Epithelial cell of esophagus (primary cell): Measurements from ENCODE around the gene TSGA10.

Experiments
- DNase-seq: peaks from one replicate; pipeline ENCODE4 v3.0.0; 2010; ENCODE audit warnings: low read depth
- H3K4me3 ChIP-seq: 2 replicates; pipeline ENCODE4 v1.5.1; 2011; ENCODE audit warnings: mild to moderate bottlenecking, low read length, control low read depth
- TF ChIP-seq, protein P1 (sequence below): IDR thresholded peaks from 2 replicates; pipeline ENCODE4 v1.5.1; 2011; ENCODE audit warnings: low read depth, mild to moderate bottlenecking, low read length, control low read depth, inconsistent platforms; ENCODE audit not compliant: insufficient read depth; ENCODE audit errors: missing control alignments

Gene TSGA10

DNA sequence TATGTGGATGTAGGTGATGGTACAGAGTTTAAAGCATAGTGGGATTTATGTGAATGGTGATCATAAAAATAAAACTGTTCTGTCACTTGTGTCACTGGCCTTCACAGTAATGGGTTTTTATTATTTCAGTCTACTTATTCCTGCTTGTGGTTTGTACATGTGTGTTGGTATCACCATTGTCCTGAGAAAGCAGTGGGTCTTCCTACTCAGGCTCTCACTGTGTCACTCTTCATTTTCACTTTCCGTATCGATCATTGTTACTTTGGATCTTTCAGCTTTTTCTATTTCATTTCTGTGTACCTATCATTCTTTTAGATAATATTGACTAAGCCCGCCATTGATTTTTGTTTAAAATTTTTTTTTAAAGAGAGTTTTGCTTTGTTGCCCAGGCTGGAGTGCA lies 33.6 kb upstream of the TSGA10 start:
- no peak for DNase-seq
- H3K4me3 ChIP-seq = no peak overlapping the region
- TF ChIP-seq, protein P1, sequence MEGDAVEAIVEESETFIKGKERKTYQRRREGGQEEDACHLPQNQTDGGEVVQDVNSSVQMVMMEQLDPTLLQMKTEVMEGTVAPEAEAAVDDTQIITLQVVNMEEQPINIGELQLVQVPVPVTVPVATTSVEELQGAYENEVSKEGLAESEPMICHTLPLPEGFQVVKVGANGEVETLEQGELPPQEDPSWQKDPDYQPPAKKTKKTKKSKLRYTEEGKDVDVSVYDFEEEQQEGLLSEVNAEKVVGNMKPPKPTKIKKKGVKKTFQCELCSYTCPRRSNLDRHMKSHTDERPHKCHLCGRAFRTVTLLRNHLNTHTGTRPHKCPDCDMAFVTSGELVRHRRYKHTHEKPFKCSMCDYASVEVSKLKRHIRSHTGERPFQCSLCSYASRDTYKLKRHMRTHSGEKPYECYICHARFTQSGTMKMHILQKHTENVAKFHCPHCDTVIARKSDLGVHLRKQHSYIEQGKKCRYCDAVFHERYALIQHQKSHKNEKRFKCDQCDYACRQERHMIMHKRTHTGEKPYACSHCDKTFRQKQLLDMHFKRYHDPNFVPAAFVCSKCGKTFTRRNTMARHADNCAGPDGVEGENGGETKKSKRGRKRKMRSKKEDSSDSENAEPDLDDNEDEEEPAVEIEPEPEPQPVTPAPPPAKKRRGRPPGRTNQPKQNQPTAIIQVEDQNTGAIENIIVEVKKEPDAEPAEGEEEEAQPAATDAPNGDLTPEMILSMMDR = no peak

DNA sequence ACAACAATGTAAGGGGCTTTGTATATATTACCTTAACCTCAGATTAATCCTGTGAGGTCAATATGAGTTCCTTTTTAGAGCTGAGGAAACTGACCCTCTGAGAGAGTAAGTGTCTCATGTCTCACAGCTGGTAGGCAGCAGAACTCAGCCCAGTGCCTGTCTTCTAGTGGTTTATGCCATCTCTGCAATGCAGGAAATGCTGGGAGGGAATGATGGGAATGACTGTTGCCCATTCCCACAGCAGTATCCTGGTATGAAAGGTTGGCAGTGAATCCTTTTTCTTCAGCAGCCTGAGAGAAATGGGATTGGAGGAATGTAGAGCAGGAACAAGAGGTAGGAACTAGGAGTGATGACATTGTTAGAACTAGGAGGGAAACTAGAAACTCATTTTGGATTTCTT lies 32.3 kb upstream of the TSGA10 start:
- DNase-seq = no peak
- TF ChIP-seq, protein P1 = no peak

DNA sequence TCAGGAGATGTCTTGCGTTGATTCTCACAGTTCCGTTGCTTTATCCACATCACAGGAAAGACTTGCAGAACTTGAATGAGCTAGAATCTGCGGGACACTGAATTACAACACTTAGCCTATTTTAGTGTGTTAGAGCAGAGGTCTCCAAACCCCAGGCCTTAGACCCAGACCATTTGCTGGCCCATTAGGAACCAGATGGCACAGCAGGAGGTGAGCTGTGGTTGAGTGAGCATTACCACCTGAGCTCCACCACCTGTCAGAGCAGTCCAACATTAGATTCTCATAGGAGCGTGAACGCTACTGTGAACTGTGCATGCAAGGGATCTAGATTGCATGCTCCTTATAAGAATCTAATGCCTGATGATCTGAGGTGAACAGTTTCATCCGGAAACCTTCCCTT lies 30.1 kb upstream of the TSGA10 start:
- DNase-seq = no peak
- H3K4me3 ChIP-seq = no peak overlapping the region
- TF ChIP-seq, protein P1 = no peak

More for the DNA sequence above, 32.3 kb upstream of the TSGA10 start:
- H3K4me3 ChIP-seq = no peak overlapping the region

DNA sequence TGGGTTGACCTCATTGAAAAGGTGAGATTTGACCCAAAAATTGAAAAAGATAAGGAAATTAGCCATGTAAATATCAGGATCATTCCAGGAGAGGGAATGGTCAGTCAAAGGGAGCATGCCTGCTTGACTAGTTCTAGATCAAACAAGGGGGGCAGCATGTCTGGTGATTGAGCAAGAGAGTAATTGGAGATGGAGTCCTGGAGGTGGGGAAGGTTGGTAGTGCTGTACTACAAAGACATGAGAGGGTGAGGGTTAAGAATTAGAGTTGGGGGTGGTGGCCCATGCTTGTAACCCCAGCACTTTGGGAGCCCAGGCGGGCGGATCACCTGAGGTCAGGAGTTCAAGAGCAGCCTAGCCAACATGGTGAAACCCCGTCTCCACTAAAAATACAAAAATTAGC lies 28.3 kb upstream of the TSGA10 start:
- H3K4me3 ChIP-seq = no peak overlapping the region
- no peak for DNase-seq
- TF ChIP-seq, protein P1 = no peak

DNA sequence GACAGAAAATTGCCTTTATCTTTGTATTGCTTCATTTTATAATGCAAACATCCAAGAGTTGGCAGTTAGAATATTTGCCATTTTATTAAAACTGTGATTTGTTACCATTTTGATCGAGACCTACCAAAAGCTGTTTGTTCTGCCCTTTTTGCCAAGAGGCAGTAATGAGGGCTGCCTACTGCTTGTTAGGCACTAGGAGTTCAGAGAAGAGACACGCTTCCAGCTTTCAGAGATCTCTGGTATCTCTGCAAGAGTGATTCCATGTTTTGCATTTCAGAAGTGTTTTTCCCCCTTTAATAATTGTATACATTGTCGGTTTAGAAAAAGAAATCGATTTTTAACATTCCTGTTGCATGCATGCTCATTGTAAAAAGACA lies 26.9 kb upstream of the TSGA10 start:
- TF ChIP-seq, protein P1 = no peak
- H3K4me3 ChIP-seq = peak overlapping the region; percentile 92
- no peak for DNase-seq

DNA sequence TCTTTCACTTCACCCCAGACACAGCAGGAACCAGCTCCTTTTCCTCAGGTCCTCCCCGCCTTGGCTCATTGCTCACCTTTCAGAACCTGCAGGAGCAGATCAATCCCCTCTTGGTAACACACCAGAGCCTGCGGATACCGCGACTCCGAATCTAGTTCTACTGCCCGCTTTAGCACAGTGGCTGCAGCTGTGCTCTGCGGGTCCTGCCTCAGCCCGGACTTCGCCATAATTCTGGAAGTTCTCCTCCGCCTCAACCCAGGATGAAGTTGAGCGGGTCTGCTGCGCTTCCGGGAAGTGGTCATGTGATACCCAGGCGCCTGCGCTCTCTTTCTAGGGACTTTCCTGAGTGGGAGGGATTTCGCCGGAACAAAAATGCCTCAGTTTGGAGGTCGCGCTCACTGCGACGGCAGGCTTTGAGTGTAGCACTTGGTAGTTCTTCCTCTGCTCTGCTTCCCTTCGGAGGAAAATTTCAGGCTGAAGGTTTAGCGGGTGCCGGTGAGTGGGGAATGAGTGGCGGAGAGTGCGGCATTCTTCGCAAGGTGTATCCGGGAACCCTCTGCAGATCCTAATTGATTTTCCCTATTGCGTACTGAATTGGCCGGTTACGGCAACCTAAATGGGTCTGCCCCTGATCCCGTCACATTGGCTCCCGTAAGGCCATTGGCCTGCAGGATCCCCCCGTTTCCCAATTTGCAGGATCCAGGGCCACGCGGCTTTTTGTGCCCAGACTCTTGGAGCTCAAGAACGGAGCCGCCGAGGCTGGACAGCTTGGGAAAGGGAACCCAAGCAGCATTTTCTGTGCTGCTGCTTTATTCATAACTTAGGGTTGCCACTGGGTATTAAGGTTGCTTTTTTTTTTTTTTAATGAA lies 26.2 kb upstream of the TSGA10 start, which contains the start of the genes MITD1 and MRPL30:
Gene MITD1 (minus strand): TSS at position 304 of the 869 bp plus-strand sequence. CDS start 77 bp downstream, at position 227.
Gene MRPL30 (plus strand): TSS at position 430 of the 869 bp plus-strand sequence. CDS start 5,020 bp downstream, outside the sequence.
- H3K4me3 ChIP-seq = peak within 1 kb of the TSS; percentile 92
- DNase-seq = peak; percentile 97
- TF ChIP-seq, protein P1 = no peak
